ENCODE results near the gene ACSL1. TPM values are rescaled to one million over a fixed set of nuclear protein-coding genes. Genes with fewer than 3 reads are reported as not detected.

The ACSL1 gene
- total RNA-seq, 1 donor from 2014 or later: 5.1 TPM

- no peak for TF ChIP-seq CTCF (IDR thresholded peaks at IDR 0.05)
- no peak for TF ChIP-seq EZH2phosphoT487 (IDR thresholded peaks at IDR 0.05)
- Histone ChIP-seq H3K79me2 (ENCODE audit: low read depth) (no peaks in the 10 kb centered on the region), H3K4me2 (no peak overlapping the region), H3K9ac (no peak overlapping the region), H3K4me1 (peaks cover 8% of the 10 kb centered on the region), H3F3A (ENCODE audit: low read depth) (peaks cover 14% of the 10 kb centered on the region), H3K36me3 (no peaks in the 10 kb centered on the region), H3K9me3 (ENCODE audit: low read depth) (no peaks in the 10 kb centered on the region), H3K27ac (no peak overlapping the region), H3K27me3 (peaks cover 100% of the 10 kb centered on the region), H2AFZ (replicated peaks) (no peak overlapping the region), H4K20me1 (ENCODE audit: low read depth) (peaks cover 44% of the 10 kb centered on the region), H3K4me3 (no peak overlapping the region)
- no peaks in the 10 kb centered on the region for H3K9me3 Mint-ChIP-seq
- no peak overlapping the region for H3K27ac Mint-ChIP-seq
- no peaks in the 10 kb centered on the region for H3K36me3 Mint-ChIP-seq
- H3K4me1 Mint-ChIP-seq: peaks cover 14% of the 10 kb centered on the region
- no peak overlapping the region for H3K4me3 Mint-ChIP-seq
- no peak for DNase-seq (ENCODE audit: low spot score)
- H3K27me3 Mint-ChIP-seq (ENCODE audit: insufficient read depth, low read depth): peaks cover 10% of the 10 kb centered on the region
These were observed 20.1 kb downstream of the ACSL1 start for GRCh38 chr4:184805462-184806228.

- H3K79me2 ChIP-seq (ENCODE audit: low read depth): no peaks in the 10 kb centered on the region
- H4K20me1 ChIP-seq (ENCODE audit: low read depth): peaks cover 36% of the 10 kb centered on the region
- TF ChIP-seq CTCF (IDR thresholded peaks at IDR 0.05): no peak
- TF ChIP-seq EZH2phosphoT487 (IDR thresholded peaks at IDR 0.05): no peak
- TF ChIP-seq EZH2 (IDR thresholded peaks at IDR 0.05): no peak
- no peak for DNase-seq (ENCODE audit: low spot score)
- Mint-ChIP-seq H3K4me3 (no peak overlapping the region), H3K27ac (no peak overlapping the region), H3K9me3 (no peaks in the 10 kb centered on the region), H3K27me3 (ENCODE audit: insufficient read depth, low read depth) (peaks cover 7% of the 10 kb centered on the region), H3K36me3 (no peaks in the 10 kb centered on the region), H3K4me1 (peaks cover 14% of the 10 kb centered on the region)
- peaks cover 14% of the 10 kb centered on the region for H3F3A ChIP-seq (ENCODE audit: low read depth)
- no peak overlapping the region for H2AFZ ChIP-seq (replicated peaks)
- H3K4me1 ChIP-seq: peaks cover 8% of the 10 kb centered on the region
- H3K27ac ChIP-seq: no peak overlapping the region
- no peaks in the 10 kb centered on the region for H3K9me3 ChIP-seq (ENCODE audit: low read depth)
- H3K4me3 ChIP-seq: no peak overlapping the region
- no peaks in the 10 kb centered on the region for H3K36me3 ChIP-seq
- peaks cover 100% of the 10 kb centered on the region for H3K27me3 ChIP-seq
- no peak overlapping the region for H3K9ac ChIP-seq
- H3K4me2 ChIP-seq: no peak overlapping the region
These were observed 21.1 kb downstream of the ACSL1 start for GRCh38 chr4:184804621-184805020.

GRCh38 chr4:184803874-184804273 lies 21.9 kb downstream of the ACSL1 start:
- TF ChIP-seq EZH2phosphoT487 (IDR thresholded peaks at IDR 0.05): no peak
- TF ChIP-seq EZH2 (IDR thresholded peaks at IDR 0.05): no peak
- no peak for TF ChIP-seq CTCF (IDR thresholded peaks at IDR 0.05)
- DNase-seq (ENCODE audit: low spot score): no peak
- no peaks in the 10 kb centered on the region for H3K9me3 Mint-ChIP-seq
- H3F3A ChIP-seq (ENCODE audit: low read depth): peaks cover 9% of the 10 kb centered on the region
- no peaks in the 10 kb centered on the region for H3K36me3 ChIP-seq
- H3K79me2 ChIP-seq (ENCODE audit: low read depth): no peaks in the 10 kb centered on the region
- no peaks in the 10 kb centered on the region for H3K36me3 Mint-ChIP-seq
- peaks cover 7% of the 10 kb centered on the region for H3K27me3 Mint-ChIP-seq (ENCODE audit: insufficient read depth, low read depth)
- no peak overlapping the region for H3K27ac Mint-ChIP-seq
- no peak overlapping the region for H3K4me3 ChIP-seq
- no peak overlapping the region for H3K27ac ChIP-seq
- H3K9me3 ChIP-seq (ENCODE audit: low read depth): no peaks in the 10 kb centered on the region
- H3K4me2 ChIP-seq: no peak overlapping the region
- no peak overlapping the region for H3K4me3 Mint-ChIP-seq
- peaks cover 7% of the 10 kb centered on the region for H3K4me1 ChIP-seq
- H4K20me1 ChIP-seq (ENCODE audit: low read depth): peaks cover 31% of the 10 kb centered on the region
- H3K9ac ChIP-seq: no peak overlapping the region
- no peak overlapping the region for H2AFZ ChIP-seq (replicated peaks)
- H3K4me1 Mint-ChIP-seq: peaks cover 14% of the 10 kb centered on the region
- peaks cover 99% of the 10 kb centered on the region for H3K27me3 ChIP-seq
